CD4-positive, alpha-beta T cell treated with Interleukin-2 at 100 ng/mL for 4 hours (primary cell): ENCODE data around the gene ZSWIM1.
"Not testable (repeated sequence)": the region's sequence is repeated elsewhere in the genome, so short reads cannot be mapped to it uniquely, and the experiment has no call there.

Experiments used
- DNase-seq: peaks from one replicate; pipeline ENCODE4 v3.0.0-alpha.2; 2020; ENCODE audit warnings: low spot score

The ZSWIM1 gene

DNA sequence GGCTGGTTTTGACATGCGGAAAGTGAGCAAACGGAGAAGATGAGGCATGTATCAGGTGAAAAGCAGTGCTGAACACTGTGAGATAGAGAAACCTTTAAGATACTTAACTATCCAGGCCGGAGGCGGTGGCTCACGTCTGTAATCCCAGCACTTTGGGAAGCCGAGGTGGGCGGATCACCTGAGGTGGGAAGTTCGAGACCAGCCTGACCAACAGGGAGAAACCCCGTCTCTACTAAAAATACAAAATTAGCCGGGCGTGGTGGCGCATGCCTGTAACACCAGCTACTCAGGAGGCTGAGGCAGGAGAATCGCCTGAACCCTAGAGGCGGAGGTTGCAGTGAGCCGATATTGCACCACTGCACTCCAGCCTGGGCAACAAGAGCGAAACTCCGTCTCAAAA, 50.7 kb downstream of the ZSWIM1 start:
- not testable (repeated sequence) for DNase-seq

DNA sequence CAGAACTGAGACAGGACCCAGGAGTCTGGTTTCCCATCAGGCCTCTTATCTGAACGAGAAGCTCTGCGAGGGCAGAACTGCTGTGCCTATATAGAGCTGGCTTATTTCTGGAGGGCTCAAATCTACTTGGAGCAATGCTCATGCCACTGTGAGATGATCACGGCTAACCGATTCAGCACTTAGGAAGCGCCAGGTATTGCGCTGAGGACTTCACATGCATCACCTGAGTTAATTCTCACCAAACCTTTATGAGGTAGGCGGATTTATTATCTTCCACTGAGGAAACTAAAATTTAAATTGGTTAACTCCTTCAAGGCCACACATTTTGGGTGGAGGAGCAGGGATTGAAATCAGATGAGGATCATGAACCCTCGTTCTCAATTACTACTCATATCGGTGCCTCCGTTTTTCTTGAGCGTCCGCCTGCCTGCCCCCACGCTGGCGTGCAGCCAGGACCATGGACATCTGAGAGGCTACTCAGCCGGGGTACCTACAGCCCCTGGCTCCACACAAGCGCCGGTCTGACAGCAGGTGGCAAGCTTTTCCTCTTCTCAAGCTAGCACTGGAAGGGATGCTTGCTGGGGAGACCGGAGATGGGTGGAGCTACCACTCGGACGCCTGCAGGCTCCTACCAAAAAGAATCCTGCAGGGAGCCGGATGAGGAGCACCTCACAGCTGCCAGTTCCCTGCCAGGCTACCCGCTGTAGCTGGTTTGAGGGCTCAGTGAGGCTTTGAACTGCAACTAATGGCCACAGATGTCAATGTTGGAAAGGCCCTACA, 52.4 kb downstream of the ZSWIM1 start:
- peak; percentile 58 for DNase-seq

DNA sequence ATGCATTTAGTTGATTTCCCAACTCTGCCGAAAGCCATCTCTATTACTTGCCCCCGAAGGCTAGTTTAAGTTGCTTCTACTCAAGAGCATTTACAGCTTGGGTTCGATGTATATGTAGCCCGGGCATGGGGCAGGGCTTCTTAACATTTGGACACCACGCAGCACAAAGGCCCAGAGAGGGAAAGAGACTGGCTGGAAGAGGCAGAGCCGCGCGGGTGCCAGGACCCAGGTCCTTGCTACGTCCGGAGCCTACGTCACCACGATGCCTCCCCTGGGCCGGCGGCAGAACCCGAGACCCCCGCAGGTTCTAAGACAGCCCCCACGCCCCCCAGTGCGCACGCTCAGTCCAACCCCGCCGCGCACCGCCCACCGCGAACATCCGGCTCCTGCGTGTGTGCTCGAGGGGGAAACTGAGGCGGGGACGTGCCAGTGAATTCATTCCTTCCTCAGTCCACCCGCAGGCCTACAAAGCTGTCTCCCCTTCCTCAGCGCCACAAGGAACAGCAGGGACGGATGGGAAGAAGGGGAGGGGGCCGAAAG, 53.1 kb downstream of the ZSWIM1 start:
- no peak for DNase-seq
